Retinal pigment epithelial cell (primary cell): Measurements from ENCODE around the gene IRGQ.
A peak's percentile ranks its signal among the peaks of the same experiment; 100 is the strongest.

Source experiments
- DNase-seq: peaks from one replicate; pipeline ENCODE4 v3.0.0-alpha.2; 2010; ENCODE audit warnings: low read depth
- H3K4me3 ChIP-seq: 2 replicates; pipeline ENCODE4 v1.5.1; 2011; ENCODE audit warnings: mild to moderate bottlenecking, low read length, control low read depth, moderate library complexity
- TF ChIP-seq, protein P1 (sequence below): conservative IDR thresholded peaks from 2 replicates; pipeline ENCODE4 v1.5.1; 2011; ENCODE audit warnings: low read depth, low read length, control low read depth, inconsistent platforms

IRGQ gene

GRCh38 chr19:43618921-43619261, 23.0 kb upstream of the IRGQ start:
- TF ChIP-seq, protein P1, sequence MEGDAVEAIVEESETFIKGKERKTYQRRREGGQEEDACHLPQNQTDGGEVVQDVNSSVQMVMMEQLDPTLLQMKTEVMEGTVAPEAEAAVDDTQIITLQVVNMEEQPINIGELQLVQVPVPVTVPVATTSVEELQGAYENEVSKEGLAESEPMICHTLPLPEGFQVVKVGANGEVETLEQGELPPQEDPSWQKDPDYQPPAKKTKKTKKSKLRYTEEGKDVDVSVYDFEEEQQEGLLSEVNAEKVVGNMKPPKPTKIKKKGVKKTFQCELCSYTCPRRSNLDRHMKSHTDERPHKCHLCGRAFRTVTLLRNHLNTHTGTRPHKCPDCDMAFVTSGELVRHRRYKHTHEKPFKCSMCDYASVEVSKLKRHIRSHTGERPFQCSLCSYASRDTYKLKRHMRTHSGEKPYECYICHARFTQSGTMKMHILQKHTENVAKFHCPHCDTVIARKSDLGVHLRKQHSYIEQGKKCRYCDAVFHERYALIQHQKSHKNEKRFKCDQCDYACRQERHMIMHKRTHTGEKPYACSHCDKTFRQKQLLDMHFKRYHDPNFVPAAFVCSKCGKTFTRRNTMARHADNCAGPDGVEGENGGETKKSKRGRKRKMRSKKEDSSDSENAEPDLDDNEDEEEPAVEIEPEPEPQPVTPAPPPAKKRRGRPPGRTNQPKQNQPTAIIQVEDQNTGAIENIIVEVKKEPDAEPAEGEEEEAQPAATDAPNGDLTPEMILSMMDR = no peak
- peak overlapping the region; percentile 72 for H3K4me3 ChIP-seq
- no peak for DNase-seq

GRCh38 chr19:43616954-43617353, 21.0 kb upstream of the IRGQ start:
- no peak overlapping the region for H3K4me3 ChIP-seq
- TF ChIP-seq, protein P1 = no peak
- DNase-seq = no peak

DNA sequence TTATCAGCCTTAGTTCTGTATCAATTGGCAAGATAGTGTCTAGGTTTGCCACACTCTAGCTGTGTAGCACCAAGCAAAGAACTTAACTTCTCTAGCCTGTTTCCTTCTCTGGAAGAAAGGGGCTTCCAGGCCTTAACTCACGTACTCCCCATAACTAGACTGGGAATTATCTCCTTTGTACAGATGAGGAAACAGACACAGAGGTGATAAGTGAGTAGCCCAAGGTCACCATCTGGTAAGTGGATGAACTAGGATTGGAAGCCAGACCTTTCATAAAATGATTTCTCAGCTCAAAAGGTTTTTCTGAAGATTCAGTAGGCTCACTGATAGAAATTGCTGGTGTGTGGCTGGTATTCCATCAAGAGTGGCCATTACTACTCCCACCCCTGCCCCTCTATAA, 20.4 kb upstream of the IRGQ start:
- no peak overlapping the region for H3K4me3 ChIP-seq
- TF ChIP-seq, protein P1 = no peak

GRCh38 chr19:43612374-43612773, 16.4 kb upstream of the IRGQ start:
- no peak overlapping the region for H3K4me3 ChIP-seq
- no peak for DNase-seq
- TF ChIP-seq, protein P1 = no peak

More for the DNA sequence above, 20.4 kb upstream of the IRGQ start:
- no peak for DNase-seq

DNA sequence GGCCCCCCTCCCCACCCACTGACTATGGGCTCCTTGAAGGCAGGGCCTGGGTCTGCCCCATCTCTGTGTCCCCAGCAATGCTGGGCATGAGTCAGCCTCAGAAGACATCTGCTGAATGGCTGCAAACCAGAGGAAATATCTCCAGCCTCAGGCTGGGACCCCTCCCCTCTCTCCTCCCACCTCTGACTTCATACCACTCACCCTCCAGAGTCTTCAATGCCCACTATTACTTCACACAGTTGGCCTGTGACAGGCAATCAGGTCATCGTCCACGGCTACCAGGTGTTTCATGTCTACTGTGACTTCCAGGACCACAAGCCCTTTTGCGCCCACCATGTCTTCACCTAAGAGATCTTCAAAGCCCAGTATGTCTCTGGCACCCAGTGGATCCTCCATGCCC, 15.9 kb upstream of the IRGQ start, which contains the start of gene SRRM5:
SRRM5 (plus strand) TSS at position 301 of the 400 bp plus-strand sequence; CDS start at position 335, 34 bp downstream.
- no peak for DNase-seq
- H3K4me3 ChIP-seq = no peak within 1 kb of the TSS
- TF ChIP-seq, protein P1 = no peak

- TF ChIP-seq, protein P1 = no peak
- no peak for DNase-seq
- no peak overlapping the region for H3K4me3 ChIP-seq
Observed at GRCh38 chr19:43610493-43610892, 14.6 kb upstream of the IRGQ start.

GRCh38 chr19:43609872-43610271, 13.9 kb upstream of the IRGQ start:
- H3K4me3 ChIP-seq = no peak overlapping the region
- DNase-seq = no peak
- TF ChIP-seq, protein P1 = no peak
